B cell (primary cell): Measurements from ENCODE around the gene H3-3A. TPM values are rescaled to one million over a fixed set of nuclear protein-coding genes. Genes with fewer than 3 reads are reported as not detected.

ENCODE experiments used
- ATAC-seq: fragments of 200-7000 bp; cut with Tn5 transposase; one replicate; pipeline ENCODE4 v1.10.0; 2021; ENCODE audit warnings: low read depth, mild to moderate bottlenecking, moderate number of reproducible peaks, moderate library complexity
- CTCF ChIA-PET: fragments of 350-600 bp; sonication (Branson Sonifier 250); formaldehyde crosslinking; loops from one replicate; lab custom pipeline; 2021; ENCODE audit warnings: antibody characterized with exemption, inconsistent platforms; lab: Charles Lee
- POLR2A ChIA-PET: fragments of 350-600 bp; sonication (Branson Sonifier 250); formaldehyde crosslinking; loops from one replicate; lab custom pipeline; 2021; ENCODE audit warnings: antibody characterized with exemption; lab: Charles Lee
- DNase-seq: peaks from one replicate; pipeline ENCODE4 v3.0.0; 2013
- H2AFZ ChIP-seq: 2 replicates; pipeline ENCODE4 v1.6.1; 2012; ENCODE audit warnings: mild to moderate bottlenecking, low read depth, low read length; ENCODE audit not compliant: insufficient read depth, poor library complexity, severe bottlenecking
- H3K27ac ChIP-seq, 2 donors: 1 replicate in 1 of 2; 2 replicates in 1 of 2; pipeline ENCODE4 v1.5.1; 2012 to 2013; ENCODE audit warnings: low read length in 2 of 2, mild to moderate bottlenecking in 2 of 2, moderate library complexity in 1 of 2
- H3K27me3 ChIP-seq, 4 experiments: fragments of 200-600 bp in 1 of 4; sonication (generic) in 1 of 4; replicated peaks in 1 of 4; 1 replicate in 2 of 4; 2 replicates in 2 of 4; pipeline versions ENCODE4 v1.6.1 to v1.7.0; 2013 to 2016; ENCODE audit warnings: low read length in 3 of 4, mild to moderate bottlenecking in 2 of 4, mixed read lengths in 1 of 4, moderate library complexity in 1 of 4; ENCODE audit not compliant: insufficient read depth in 4 of 4, control insufficient read depth in 3 of 4; ENCODE audit errors: control extremely low read depth in 1 of 4
- H3K36me3 ChIP-seq, 2 experiments: replicated peaks in 1 of 2; 1 replicate in 1 of 2; 2 replicates in 1 of 2; pipeline versions ENCODE4 v1.6.1 to v1.7.1; 2013; ENCODE audit warnings: low read length in 1 of 2; ENCODE audit not compliant: insufficient read depth in 2 of 2, control insufficient read depth in 1 of 2; ENCODE audit errors: control extremely low read depth in 1 of 2, extremely low read depth in 1 of 2
- H3K4me1 ChIP-seq, 2 donors: fragments of 200-600 bp in 1 of 2; sonication (generic) in 1 of 2; 1 replicate in 1 of 2; 2 replicates in 1 of 2; pipeline versions ENCODE4 v1.5.1 to v1.6.1; 2013 to 2017; ENCODE audit warnings: low read length in 2 of 2; ENCODE audit not compliant: control insufficient read depth in 2 of 2, insufficient read depth in 2 of 2
- H3K4me2 ChIP-seq: replicated peaks from 2 replicates; pipeline ENCODE3; 2012; ENCODE audit warnings: mild to moderate bottlenecking, low read depth, low read length; ENCODE audit not compliant: poor library complexity, severe bottlenecking
- H3K4me3 ChIP-seq, 5 experiments: fragments of 200-600 bp in 1 of 5; sonication (generic) in 1 of 5; 1 replicate in 3 of 5; 2 replicates in 2 of 5; pipeline versions ENCODE4 v1.5.1 to v1.7.0; 2011 to 2016; ENCODE audit warnings: low read length in 4 of 5, mild to moderate bottlenecking in 4 of 5, low read depth in 2 of 5, control low read depth in 1 of 5, moderate library complexity in 1 of 5; ENCODE audit not compliant: insufficient read depth in 1 of 5; ENCODE audit errors: control extremely low read depth in 1 of 5, extremely low read depth in 1 of 5
- H3K79me2 ChIP-seq: fragments of 200-600 bp; sonication (generic); one replicate; pipeline ENCODE4 v1.6.0; 2016; ENCODE audit warnings: low read length; ENCODE audit not compliant: control insufficient read depth, insufficient read depth
- H3K9ac ChIP-seq: fragments of 200-600 bp; sonication (generic); 2 replicates; pipeline ENCODE4 v1.6.1; 2017; ENCODE audit warnings: mild to moderate bottlenecking, low read length, moderate library complexity
- H3K9me3 ChIP-seq, 3 donors: one replicate each; pipeline versions ENCODE4 v1.6.1 to v1.7.1; 2013; ENCODE audit warnings: low read length in 2 of 3; ENCODE audit not compliant: control insufficient read depth in 2 of 3, insufficient read depth in 1 of 3; ENCODE audit errors: control extremely low read depth in 1 of 3
- H4K20me1 ChIP-seq: 2 replicates; pipeline ENCODE4 v1.6.0; 2012; ENCODE audit warnings: mild to moderate bottlenecking, low read length; ENCODE audit not compliant: insufficient read depth, control insufficient read depth, poor library complexity, severe bottlenecking
- H3K27ac Mint-ChIP-seq: one replicate; pipeline ENCODE4 v1.8.0; 2021; ENCODE audit warnings: mixed read lengths
- H3K27me3 Mint-ChIP-seq: one replicate; pipeline ENCODE4 v1.8.0; 2021; ENCODE audit warnings: mixed read lengths
- H3K4me1 Mint-ChIP-seq: one replicate; pipeline ENCODE4 v1.8.0; 2021; ENCODE audit warnings: mixed read lengths
- H3K4me3 Mint-ChIP-seq: one replicate; pipeline ENCODE4 v1.8.0; 2021; ENCODE audit warnings: mixed read lengths
- H3K9me3 Mint-ChIP-seq: one replicate; pipeline ENCODE4 v1.8.0; 2022; ENCODE audit warnings: mixed read lengths; ENCODE audit not compliant: insufficient read depth
- EZH2 ChIP-seq: IDR thresholded peaks from 2 replicates; pipeline ENCODE4 v1.6.1; 2012; ENCODE audit warnings: borderline replicate concordance, low read depth, mild to moderate bottlenecking, moderate library complexity, low read length; ENCODE audit not compliant: insufficient read depth, poor library complexity, severe bottlenecking
- WGBS: methylation state at CpG from one replicate; pipeline ENCODE4 v1.1.5; 2013; ENCODE audit warnings: missing lambda C conversion rate; ENCODE audit not compliant: insufficient coverage; 5-methylcytosine and 5-hydroxymethylcytosine counted together
- intact Hi-C: fragments of 100-400 bp; cut with micrococcal nuclease; formaldehyde crosslinking; loops from one replicate; pipeline ENCODE4 v1.10.0; 2022
- polyA plus RNA-seq: library from polyadenylated mRNA; depleted of rRNA; stranded (reverse); fragments of >200 nt; gene quantifications from 2 replicates; pipeline ENCODE4 v1.2.3, GENCODE V29; 2012
- total RNA-seq, 2 donors: library from RNA; stranded (reverse); fragments of 120-200 nt in 1 of 2; gene quantifications; 1 replicate in 1 of 2; 2 replicates in 1 of 2; pipeline versions ENCODE4 v1.2.3 to v1.2.4, GENCODE V29; 2013 to 2022
- TF ChIP-seq, protein P1 (sequence below): fragments of 200-600 bp; IDR thresholded peaks from one replicate; pipeline ENCODE4 v1.8.0; 2022; ENCODE audit warnings: antibody characterized with exemption, mild to moderate bottlenecking

The H3-3A gene
- total and polyA plus RNA-seq, 2 donors (not counting 1 experiment from before 2014, with no cell fraction given): 349 to 561 TPM

DNA sequence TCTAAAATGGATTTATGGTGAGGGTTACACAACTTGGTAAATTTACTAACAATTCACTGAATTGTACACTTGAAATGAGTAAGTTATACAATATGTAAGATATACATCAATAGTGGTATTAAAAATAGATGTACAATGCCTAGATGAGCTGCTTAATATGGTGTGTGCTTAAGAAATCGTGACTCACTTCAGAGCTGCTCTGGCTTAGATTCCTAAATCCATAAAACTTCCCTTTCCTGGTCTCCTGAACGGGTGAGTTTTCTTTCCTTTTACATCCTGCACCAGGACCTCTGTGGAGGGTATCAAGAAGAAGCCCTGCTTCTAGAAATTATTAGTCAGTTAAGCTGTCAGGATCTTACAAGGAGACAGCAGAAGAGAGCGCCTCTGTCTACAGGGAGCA, 30.4 kb downstream of the H3-3A start:
- Histone ChIP-seq H3K4me3 (no peak overlapping the region), H3K27me3 (peaks cover 0 to 3% (median 0%) of the 10 kb centered on the region in 4 experiments), H3K79me2 (no peaks in the 10 kb centered on the region), H4K20me1 (no peaks in the 10 kb centered on the region), H3K9ac (no peak overlapping the region), H3K4me1 (no peaks in the 10 kb centered on the region), H3K36me3 (no peaks in the 10 kb centered on the region), H3K27ac (no peak overlapping the region), H3K4me2 (no peak overlapping the region), H3K9me3 (no peaks in the 10 kb centered on the region), H2AFZ (no peak overlapping the region)
- no CpG with 5 or more reads among the region's 3 CpGs for WGBS
- CTCF ChIA-PET: interaction anchor here (0.6 to 1.1 kb wide), 3 partner anchors 8 to 77 kb away, joined by 3 to 6 read pairs (median 3); no protein-coding TSS in a partner anchor
- DNase-seq (no peak), ATAC-seq (no peak)
- no peak overlapping the region for H3K4me3 Mint-ChIP-seq
- intact Hi-C loops: no loop called here
- no peak for TF ChIP-seq EZH2
- TF ChIP-seq, protein P1, sequence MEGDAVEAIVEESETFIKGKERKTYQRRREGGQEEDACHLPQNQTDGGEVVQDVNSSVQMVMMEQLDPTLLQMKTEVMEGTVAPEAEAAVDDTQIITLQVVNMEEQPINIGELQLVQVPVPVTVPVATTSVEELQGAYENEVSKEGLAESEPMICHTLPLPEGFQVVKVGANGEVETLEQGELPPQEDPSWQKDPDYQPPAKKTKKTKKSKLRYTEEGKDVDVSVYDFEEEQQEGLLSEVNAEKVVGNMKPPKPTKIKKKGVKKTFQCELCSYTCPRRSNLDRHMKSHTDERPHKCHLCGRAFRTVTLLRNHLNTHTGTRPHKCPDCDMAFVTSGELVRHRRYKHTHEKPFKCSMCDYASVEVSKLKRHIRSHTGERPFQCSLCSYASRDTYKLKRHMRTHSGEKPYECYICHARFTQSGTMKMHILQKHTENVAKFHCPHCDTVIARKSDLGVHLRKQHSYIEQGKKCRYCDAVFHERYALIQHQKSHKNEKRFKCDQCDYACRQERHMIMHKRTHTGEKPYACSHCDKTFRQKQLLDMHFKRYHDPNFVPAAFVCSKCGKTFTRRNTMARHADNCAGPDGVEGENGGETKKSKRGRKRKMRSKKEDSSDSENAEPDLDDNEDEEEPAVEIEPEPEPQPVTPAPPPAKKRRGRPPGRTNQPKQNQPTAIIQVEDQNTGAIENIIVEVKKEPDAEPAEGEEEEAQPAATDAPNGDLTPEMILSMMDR: no peak
- no peaks in the 10 kb centered on the region for H3K27me3 Mint-ChIP-seq
- no peaks in the 10 kb centered on the region for H3K4me1 Mint-ChIP-seq
- no peaks in the 10 kb centered on the region for H3K9me3 Mint-ChIP-seq
- POLR2A ChIA-PET: no interaction called here
- no peak overlapping the region for H3K27ac Mint-ChIP-seq

DNA sequence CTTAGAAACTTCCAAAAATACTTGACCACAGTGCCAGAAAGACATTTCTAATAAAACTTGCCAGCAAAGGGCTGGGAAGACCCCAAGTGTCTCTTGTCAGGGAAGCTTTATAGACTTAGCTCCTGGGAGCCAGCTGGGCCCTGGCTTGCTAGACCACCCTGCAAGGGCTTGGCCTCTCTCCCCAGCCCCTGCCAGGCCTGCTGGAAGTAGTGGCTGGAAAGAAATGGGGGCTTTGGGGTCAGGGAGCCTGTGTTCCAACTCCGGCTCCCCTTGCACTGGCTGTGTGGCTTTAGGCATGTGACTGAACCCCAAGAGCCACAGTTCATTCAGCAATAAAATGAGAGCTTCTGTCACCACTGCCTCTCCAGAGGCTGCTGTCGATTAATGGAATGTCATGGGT, 31.1 kb downstream of the H3-3A start:
- H3K27me3 Mint-ChIP-seq: no peaks in the 10 kb centered on the region
- H3K4me3 Mint-ChIP-seq: no peak overlapping the region
- Histone ChIP-seq H3K9ac (no peak overlapping the region), H2AFZ (no peak overlapping the region), H3K4me1 (no peaks in the 10 kb centered on the region), H4K20me1 (no peaks in the 10 kb centered on the region), H3K27me3 (peaks cover 0 to 3% (median 0%) of the 10 kb centered on the region in 4 experiments), H3K9me3 (no peaks in the 10 kb centered on the region), H3K36me3 (no peaks in the 10 kb centered on the region), H3K27ac (no peak overlapping the region), H3K4me2 (no peak overlapping the region), H3K4me3 (no peak overlapping the region), H3K79me2 (no peaks in the 10 kb centered on the region)
- TF ChIP-seq EZH2: no peak
- TF ChIP-seq, protein P1: no peak
- CTCF ChIA-PET: interaction anchor here (0.9 kb wide), 1 partner anchor 25 kb away, joined by 3 read pairs; no protein-coding TSS in a partner anchor
- POLR2A ChIA-PET: no interaction called here
- H3K9me3 Mint-ChIP-seq: no peaks in the 10 kb centered on the region
- 100% methylated on average over 2 of the region's 2 CpGs for WGBS
- no peaks in the 10 kb centered on the region for H3K4me1 Mint-ChIP-seq
- H3K27ac Mint-ChIP-seq: no peak overlapping the region
- ATAC-seq: no peak
- no peak for DNase-seq
- intact Hi-C loops: no loop called here
